Small intestine (tissue), 16 donors: ENCODE results near the gene PNMA3. TPM values are rescaled to one million over a fixed set of nuclear protein-coding genes. Genes with fewer than 3 reads are reported as not detected.
"Not testable (repeated sequence)": the region's sequence is repeated elsewhere in the genome, so short reads cannot be mapped to it uniquely, and the experiment has no call there.

Experiments used
- DNase-seq, 2 donors: peaks; one replicate each; pipeline versions ENCODE4 v3.0.0 to v3.0.0-alpha.2; 2013
- FAIRE-seq: peaks from 2 replicates; lab custom pipeline; 2012; peaks lifted over from hg19 to GRCh38; lab: Jason Lieb, UNC
- H3K27ac ChIP-seq, 3 donors: one replicate each; pipeline ENCODE4 v1.5.1; 2013; ENCODE audit warnings: low read length in 2 of 3, mild to moderate bottlenecking in 2 of 3, control low read depth in 1 of 3, inconsistent platforms in 1 of 3, low read depth in 1 of 3, moderate library complexity in 1 of 3
- H3K27me3 ChIP-seq, 3 donors: one replicate each; pipeline ENCODE4 v1.6.1; 2013; ENCODE audit warnings: low read length in 3 of 3, inconsistent platforms in 1 of 3; ENCODE audit not compliant: control insufficient read depth in 3 of 3, insufficient read depth in 3 of 3
- H3K36me3 ChIP-seq, 3 donors: one replicate each; pipeline ENCODE4 v1.6.1; 2013; ENCODE audit warnings: low read length in 3 of 3, inconsistent platforms in 1 of 3, low read depth in 1 of 3, mild to moderate bottlenecking in 1 of 3, moderate library complexity in 1 of 3; ENCODE audit not compliant: control insufficient read depth in 3 of 3, insufficient read depth in 2 of 3
- H3K4me1 ChIP-seq, 3 donors: one replicate each; pipeline ENCODE4 v1.6.1; 2013; ENCODE audit warnings: low read length in 2 of 3, inconsistent platforms in 1 of 3, low read depth in 1 of 3, mild to moderate bottlenecking in 1 of 3, moderate library complexity in 1 of 3; ENCODE audit not compliant: control insufficient read depth in 3 of 3, insufficient read depth in 2 of 3
- H3K4me3 ChIP-seq, 3 donors: one replicate each; pipeline ENCODE4 v1.5.1; 2013; ENCODE audit warnings: low read length in 3 of 3, control low read depth in 1 of 3, inconsistent platforms in 1 of 3, low read depth in 1 of 3, mild to moderate bottlenecking in 1 of 3, moderate library complexity in 1 of 3
- H3K9me3 ChIP-seq, 2 donors: one replicate each; pipeline ENCODE4 v1.6.1; 2013; ENCODE audit warnings: low read depth in 1 of 2, low read length in 1 of 2; ENCODE audit not compliant: control insufficient read depth in 2 of 2, insufficient read depth in 1 of 2
- WGBS, 3 donors: extraction: QIAGEN DNeasy Blood & Tissue Kit; methylation state at CpG; one replicate each; pipeline ENCODE4 v1.1.7; 2013; 5-methylcytosine and 5-hydroxymethylcytosine counted together
- long read RNA-seq, 10 donors: transcript quantifications; one replicate each; lab custom pipeline, GENCODE V29; 2026
- polyA plus RNA-seq, 4 donors: library from polyadenylated mRNA; stranded (reverse) in 3 of 4; unstranded in 1 of 4; fragments of 200-250 nt in 3 of 4; fragments of 120-200 nt in 1 of 4; gene quantifications; one replicate each; pipeline versions ENCODE4 v1.2.1 to v1.2.3, GENCODE V29; 2013
- donor health status: healthy with polysubstance abuse.
- donor health status: control.
- donor health status: control.
- donor health status: Bipolar disorder and iron deficiency.
- donor health status: healthy.

The PNMA3 gene
- 10 to 100 TPM in 1 of 4 donors, under 1 TPM in 1, not detected in 2; 0.54 to 68.9 TPM for polyA plus RNA-seq
- long read RNA-seq, donor 1, transcript PNMA3-202 (1 exons, 1,432 nt) = major isoform, 31 of 48 reads
- long read RNA-seq, donor 1, partial matches to known transcripts = 13 of 48 reads
- long read RNA-seq, donor 1, other reads (novel, unspliced or antisense) = 0 of 48 reads
- long read RNA-seq, donor 2, transcript PNMA3-202 (1 exons, 1,432 nt) = major isoform, 8 of 9 reads
- long read RNA-seq, donor 2, partial matches to known transcripts = 0 of 9 reads
- long read RNA-seq, donor 2, other reads (novel, unspliced or antisense) = 0 of 9 reads
- long read RNA-seq, donor 3, partial matches to known transcripts = 0 of 4 reads
- long read RNA-seq, donor 3, other reads (novel, unspliced or antisense) = 0 of 4 reads
- long read RNA-seq, donor 4 = 0 reads
- long read RNA-seq, donor 5, partial matches to known transcripts = 9 of 10 reads
- long read RNA-seq, donor 5, other reads (novel, unspliced or antisense) = 0 of 10 reads
- long read RNA-seq, donor 6, transcript PNMA3-202 (1 exons, 1,432 nt) = major isoform, 6 of 21 reads
- long read RNA-seq, donor 6, partial matches to known transcripts = 15 of 21 reads
- long read RNA-seq, donor 6, other reads (novel, unspliced or antisense) = 0 of 21 reads
- long read RNA-seq, donor 7, partial matches to known transcripts = 0 of 1 reads
- long read RNA-seq, donor 7, other reads (novel, unspliced or antisense) = 0 of 1 reads
- long read RNA-seq, donor 8 = 0 reads
- long read RNA-seq, donor 9, partial matches to known transcripts = 0 of 3 reads
- long read RNA-seq, donor 9, other reads (novel, unspliced or antisense) = 0 of 3 reads
- long read RNA-seq, donor 10, partial matches to known transcripts = 0 of 4 reads
- long read RNA-seq, donor 10, other reads (novel, unspliced or antisense) = 0 of 4 reads

GRCh38 chrX:153055871-153056749 is at the start of gene PNMA3:
Gene PNMA3 (plus strand): TSS chrX:153056470. CDS start chrX:153057056, 586 bp downstream.
- no peak for FAIRE-seq
- peak within 1 kb of the TSS in 1 of 3 donors; percentile 41 for H3K4me3 ChIP-seq
- peaks cover 0 to 6% (median 0%) of the 10 kb centered on the region in 3 donors for H3K4me1 ChIP-seq
- DNase-seq = peak in 1 of 2 donors; percentile 73
- WGBS, 3 donors = 8 to 54% (median 24%) methylated on average over 14 to 80 of the region's 80 CpGs
- peaks cover 0 to 6% (median 0%) of the 10 kb centered on the region in 3 donors for H3K27me3 ChIP-seq
- H3K9me3 ChIP-seq = no peaks in the 10 kb centered on the region
- peak within 1 kb of the TSS in 1 of 3 donors; percentile 58 for H3K27ac ChIP-seq
- H3K36me3 ChIP-seq = peaks cover 0 to 23% (median 0%) of the 10 kb centered on the region in 3 donors

GRCh38 chrX:153017174-153017573 is 39.1 kb upstream of the PNMA3 start:
- not testable (repeated sequence) for H3K27me3 ChIP-seq, H3K27ac ChIP-seq, DNase-seq, H3K9me3 ChIP-seq, H3K4me3 ChIP-seq, FAIRE-seq, H3K36me3 ChIP-seq, H3K4me1 ChIP-seq
- 52 to 80% (median 60%) methylated on average over 1 to 2 of the region's 2 CpGs for WGBS, 3 donors

GRCh38 chrX:153019166-153019565 is 37.1 kb upstream of the PNMA3 start:
- Histone ChIP-seq H3K4me1 (no peaks in the 10 kb centered on the region), H3K27ac (no peak overlapping the region), H3K4me3 (no peak overlapping the region), H3K9me3 (no peaks in the 10 kb centered on the region), H3K36me3 (no peaks in the 10 kb centered on the region), H3K27me3 (no peaks in the 10 kb centered on the region)
- no peak for FAIRE-seq
- 51 to 65% (median 58%) methylated on average over 3 of the region's 3 CpGs for WGBS, 3 donors
- DNase-seq = peak in 1 of 2 donors; percentile 20

- not testable (repeated sequence) for H3K4me3 ChIP-seq, DNase-seq, FAIRE-seq, H3K27me3 ChIP-seq, H3K4me1 ChIP-seq, H3K9me3 ChIP-seq, H3K36me3 ChIP-seq, H3K27ac ChIP-seq
- WGBS, 3 donors = 71 to 87% (median 85%) methylated on average over 2 of the region's 2 CpGs
Measured at GRCh38 chrX:153026501-153026900, 29.8 kb upstream of the PNMA3 start.

GRCh38 chrX:153028487-153028886 is 27.8 kb upstream of the PNMA3 start:
- not testable (repeated sequence) for H3K9me3 ChIP-seq, H3K36me3 ChIP-seq, H3K4me1 ChIP-seq, H3K4me3 ChIP-seq, FAIRE-seq, DNase-seq, H3K27ac ChIP-seq, H3K27me3 ChIP-seq
- 61 to 87% (median 75%) methylated on average over 3 to 11 of the region's 11 CpGs for WGBS, 3 donors

- Histone ChIP-seq H3K4me3 (no peak overlapping the region), H3K27ac (no peak overlapping the region), H3K36me3 (no peaks in the 10 kb centered on the region), H3K4me1 (no peaks in the 10 kb centered on the region), H3K27me3 (no peaks in the 10 kb centered on the region), H3K9me3 (no peaks in the 10 kb centered on the region)
- no peak for DNase-seq
- no peak for FAIRE-seq
- WGBS, 3 donors = 46 to 87% (median 81%) methylated on average over 2 of the region's 2 CpGs
Measured at GRCh38 chrX:153029162-153029561, 27.1 kb upstream of the PNMA3 start.

GRCh38 chrX:153029875-153030274 is 26.4 kb upstream of the PNMA3 start:
- Histone ChIP-seq H3K4me3 (no peak overlapping the region), H3K4me1 (no peaks in the 10 kb centered on the region), H3K27ac (no peak overlapping the region), H3K9me3 (no peaks in the 10 kb centered on the region), H3K36me3 (no peaks in the 10 kb centered on the region), H3K27me3 (no peaks in the 10 kb centered on the region)
- FAIRE-seq (no peak), DNase-seq (no peak)
- 89 to 96% (median 93%) methylated on average over 8 to 11 of the region's 11 CpGs for WGBS, 3 donors
